GM19043 (cell line): ENCODE results near the gene PTPRT.

Experiments used
- ATAC-seq: cut with Tn5 transposase; IDR thresholded peaks from one replicate; pipeline ENCODE4 v1.9.1; 2021; ENCODE audit warnings: low read depth; ENCODE audit not compliant: unreplicated experiment

Gene PTPRT

GRCh38 chr20:42191140-42191860, 998.4 kb downstream of the PTPRT start:
- no peak for ATAC-seq

DNA sequence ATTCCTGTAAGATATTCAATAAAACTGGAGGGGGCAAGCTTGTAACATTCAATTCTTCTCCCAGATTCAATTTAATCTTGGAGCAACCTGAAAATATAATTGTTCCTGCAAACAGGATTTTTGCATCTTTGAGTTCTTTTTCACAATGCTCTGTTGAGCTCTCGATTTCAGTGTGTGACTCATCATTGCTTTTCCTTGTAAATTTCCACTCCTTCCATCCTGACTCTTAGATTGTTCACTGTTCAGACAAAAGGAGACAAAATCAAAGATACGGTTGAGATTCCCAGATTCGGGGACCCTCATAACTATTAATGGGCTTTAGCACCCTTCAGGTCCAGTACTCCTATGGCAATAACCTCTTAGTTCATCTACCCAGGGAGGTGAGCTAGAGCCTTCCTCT, 999.6 kb downstream of the PTPRT start:
- ATAC-seq, result no peak

GRCh38 chr20:42186337-42186736, 1003.4 kb downstream of the PTPRT start:
- ATAC-seq, result no peak

DNA sequence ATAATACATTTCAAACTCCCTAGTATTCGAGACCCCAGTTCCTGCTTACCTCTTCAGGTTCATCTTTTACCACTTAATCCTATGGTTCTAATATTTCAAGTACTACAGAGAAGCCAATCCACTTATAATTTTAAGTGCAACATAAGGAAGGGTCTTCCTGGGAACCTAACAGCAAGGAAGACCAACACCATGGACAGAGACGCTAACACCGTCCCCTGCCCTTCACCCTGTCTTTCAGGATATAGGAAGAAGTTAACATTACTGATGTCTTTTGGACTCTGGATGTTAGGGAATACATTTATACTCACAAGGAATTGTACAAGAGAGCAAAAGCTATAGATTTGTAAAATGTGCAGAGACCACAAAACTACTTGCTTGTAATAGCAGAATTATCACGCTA, 1006.6 kb downstream of the PTPRT start:
- ATAC-seq, result no peak

GRCh38 chr20:42181064-42181463, 1008.6 kb downstream of the PTPRT start:
- ATAC-seq, result no peak

- ATAC-seq, result no peak
Observed at GRCh38 chr20:42179768-42180167, 1009.9 kb downstream of the PTPRT start.

- no peak for ATAC-seq
Observed at GRCh38 chr20:42173440-42173839, 1016.3 kb downstream of the PTPRT start.

- no peak for ATAC-seq
Observed at GRCh38 chr20:42164121-42164890, 1025.4 kb downstream of the PTPRT start.

GRCh38 chr20:42161228-42161829, 1028.4 kb downstream of the PTPRT start:
- no peak for ATAC-seq

DNA sequence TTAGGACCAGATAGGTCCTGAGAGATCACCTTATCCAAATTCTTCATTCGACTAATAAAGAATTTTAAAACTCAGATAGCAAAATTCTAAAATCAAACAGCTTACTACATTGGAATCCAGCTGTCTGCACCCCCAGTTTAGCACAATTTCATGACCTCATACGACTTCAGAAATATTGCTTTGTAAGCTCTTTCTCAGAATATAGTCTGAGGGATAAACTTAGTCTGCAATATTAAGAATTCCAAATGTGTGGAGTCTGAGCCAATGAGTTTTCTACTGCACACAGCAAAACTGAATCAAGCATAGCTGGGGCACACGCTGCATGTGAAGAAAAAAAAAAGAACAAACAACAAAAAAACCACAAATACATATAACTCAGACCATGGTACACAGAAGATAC, 1029.9 kb downstream of the PTPRT start:
- no peak for ATAC-seq

GRCh38 chr20:42158272-42158671, 1031.4 kb downstream of the PTPRT start:
- ATAC-seq, result no peak

DNA sequence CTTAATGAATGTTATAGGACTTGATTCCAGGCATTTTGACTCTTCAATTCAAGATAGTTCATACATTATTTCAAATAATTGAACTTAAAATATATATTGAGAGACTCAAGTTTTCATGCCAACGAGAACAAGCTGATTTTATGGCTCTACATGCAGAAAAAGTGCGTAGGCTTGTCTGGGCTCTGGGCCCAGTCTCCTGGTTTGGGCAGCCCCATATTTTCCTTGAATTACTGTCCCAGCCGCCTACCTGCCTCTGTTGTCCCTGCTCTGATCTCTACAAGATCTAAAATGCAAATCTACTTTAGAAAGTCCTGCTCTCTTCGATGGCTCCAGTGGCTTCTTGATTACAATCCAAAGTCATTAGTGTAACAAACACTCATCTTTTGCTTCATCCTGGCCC, 1034.1 kb downstream of the PTPRT start:
- ATAC-seq, result no peak

GRCh38 chr20:42152575-42152974, 1037.1 kb downstream of the PTPRT start:
- ATAC-seq, result no peak

DNA sequence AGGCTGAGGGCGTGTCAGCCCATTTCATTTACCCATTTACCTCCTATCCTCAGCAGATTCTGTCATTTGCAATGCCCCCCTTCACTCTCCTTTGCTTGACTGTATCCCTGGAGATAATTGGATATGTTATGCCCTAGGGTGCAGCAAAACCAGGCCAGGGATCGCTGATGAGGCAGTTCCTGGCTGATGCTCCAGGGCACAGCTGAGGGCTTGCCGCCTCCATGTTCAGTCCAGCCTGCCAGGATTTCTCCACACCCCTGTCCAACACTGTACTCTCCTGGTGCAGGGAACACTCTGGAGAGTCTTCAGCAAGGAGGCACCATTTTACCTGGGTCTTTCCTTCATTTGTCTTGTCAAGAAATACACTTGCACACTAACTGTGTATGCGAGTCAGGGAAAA, 1039.5 kb downstream of the PTPRT start:
- no peak for ATAC-seq

- ATAC-seq, result no peak
Observed at GRCh38 chr20:42138729-42139128, 1051.0 kb downstream of the PTPRT start.

DNA sequence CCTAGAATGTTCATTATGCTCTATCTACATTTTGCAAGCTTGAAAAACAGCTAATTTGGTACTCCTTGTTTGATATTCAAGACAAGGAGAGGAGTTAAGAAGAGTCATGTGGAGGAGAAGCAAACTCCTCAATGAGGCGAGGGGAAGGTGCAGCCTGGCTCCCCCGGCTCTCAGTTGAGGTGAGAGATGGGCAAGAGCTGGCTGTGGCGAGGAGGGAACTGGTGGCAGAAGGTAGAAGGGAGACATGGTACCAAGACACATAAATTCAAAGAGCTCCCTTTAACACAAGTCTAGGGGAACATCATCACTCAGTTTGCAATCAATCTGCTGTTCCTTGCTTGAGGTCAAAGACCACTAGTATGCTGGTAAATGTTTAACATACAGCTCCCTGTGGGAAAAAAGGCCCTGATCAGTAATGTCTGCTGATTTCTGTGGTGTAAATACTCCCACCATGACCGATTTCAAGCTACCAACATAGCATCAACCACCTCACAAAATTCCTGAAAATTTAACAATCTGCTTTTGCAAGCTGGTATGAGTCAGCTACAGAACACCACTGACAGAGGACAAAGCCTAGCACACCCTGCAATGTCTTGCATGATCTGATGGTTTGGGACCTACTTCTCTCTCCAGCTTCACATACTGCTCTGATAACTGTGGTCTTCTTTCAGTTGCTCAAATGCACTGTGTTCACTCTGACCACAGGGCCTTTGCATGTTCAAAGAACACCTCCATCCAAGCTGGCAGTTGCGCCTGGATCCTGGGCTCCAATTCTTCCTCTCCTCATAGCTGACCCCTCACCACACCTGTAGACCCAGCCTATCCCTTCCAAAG, 1055.2 kb downstream of the PTPRT start:
- no peak for ATAC-seq

- ATAC-seq, result no peak
Observed at GRCh38 chr20:42130810-42131596, 1058.7 kb downstream of the PTPRT start.

- ATAC-seq, result no peak
Observed at GRCh38 chr20:42125426-42125825, 1064.3 kb downstream of the PTPRT start.

DNA sequence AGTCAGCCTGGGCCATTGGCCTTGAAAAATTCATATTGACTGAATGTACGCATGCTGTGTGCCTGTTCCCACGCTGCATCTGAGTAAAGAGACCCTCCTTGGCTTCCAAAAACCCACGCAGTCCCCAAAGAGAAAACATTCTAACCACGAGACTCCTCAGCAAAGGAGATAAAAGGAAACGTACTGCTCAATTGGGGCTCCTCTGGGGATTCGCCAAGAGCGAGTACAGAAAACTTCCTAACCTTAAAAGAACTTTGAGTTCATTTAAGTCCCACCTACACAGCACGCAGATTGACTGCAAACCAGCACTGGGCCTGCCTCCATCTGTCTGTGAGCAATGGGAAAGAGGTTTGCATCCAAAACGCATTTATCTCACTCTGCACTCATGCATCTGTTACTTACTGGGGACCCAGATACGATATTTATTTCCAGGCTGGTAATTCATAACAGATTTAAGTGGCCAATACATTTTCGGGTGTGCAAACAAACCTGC, 1065.7 kb downstream of the PTPRT start:
- no peak for ATAC-seq
